CD4-positive, alpha-beta T cell treated with Interleukin-2 at 100 ng/mL for 4 hours (primary cell): ENCODE measurements around the gene FANCI.
A peak's percentile ranks its signal among the peaks of the same experiment; 100 is the strongest.

Experiments
- DNase-seq: peaks from one replicate; pipeline ENCODE4 v3.0.0-alpha.2; 2020; ENCODE audit warnings: low spot score

FANCI gene

GRCh38 chr15:89243691-89244573 is at the start of gene FANCI:
Gene FANCI, plus strand, starts transcription at chr15:89243979. Its CDS starts 3,669 bp downstream, at chr15:89247648.
- peak; percentile 96 for DNase-seq

DNA sequence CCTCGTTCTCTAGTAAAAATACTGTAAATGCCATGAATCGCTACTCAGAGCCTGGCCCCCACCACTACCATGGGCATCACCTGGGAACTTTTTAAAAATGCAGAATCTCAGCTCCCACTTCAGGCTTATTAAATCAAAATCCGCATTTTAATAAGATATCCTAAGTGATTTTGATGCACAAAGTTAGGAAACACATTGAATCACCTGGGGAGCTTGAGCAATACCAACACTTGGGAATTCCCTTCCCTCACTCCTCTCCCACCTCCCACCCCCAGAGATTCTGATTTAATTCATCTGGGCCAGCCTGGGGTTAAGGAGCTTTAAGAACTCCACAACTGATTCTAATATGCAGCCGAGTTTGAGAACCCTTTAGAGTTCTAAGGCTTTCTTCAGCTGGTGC is 49.2 kb upstream of the FANCI start:
- no peak for DNase-seq

DNA sequence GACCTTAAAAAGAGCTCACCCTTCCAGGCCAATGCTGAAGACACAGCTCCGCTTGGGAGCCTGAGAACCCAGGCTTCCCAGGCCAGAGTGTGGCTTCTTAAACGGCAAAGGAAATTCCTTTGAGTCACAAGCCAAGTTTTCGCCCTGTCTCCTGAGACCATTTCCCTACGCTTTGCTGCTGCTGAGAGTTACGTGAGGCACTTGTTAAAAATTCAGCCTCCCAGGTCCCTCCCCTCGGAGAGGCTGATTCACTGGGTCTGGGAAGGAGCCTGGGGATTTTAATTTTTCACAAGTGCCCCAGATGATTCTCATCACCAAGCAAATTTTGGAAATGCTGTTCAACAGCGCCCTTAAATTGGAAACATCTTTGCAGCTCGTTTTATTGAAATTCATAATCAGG is 47.9 kb upstream of the FANCI start:
- no peak for DNase-seq

- no peak for DNase-seq
These were observed 47.5 kb upstream of the FANCI start for GRCh38 chr15:89196241-89196640.

DNA sequence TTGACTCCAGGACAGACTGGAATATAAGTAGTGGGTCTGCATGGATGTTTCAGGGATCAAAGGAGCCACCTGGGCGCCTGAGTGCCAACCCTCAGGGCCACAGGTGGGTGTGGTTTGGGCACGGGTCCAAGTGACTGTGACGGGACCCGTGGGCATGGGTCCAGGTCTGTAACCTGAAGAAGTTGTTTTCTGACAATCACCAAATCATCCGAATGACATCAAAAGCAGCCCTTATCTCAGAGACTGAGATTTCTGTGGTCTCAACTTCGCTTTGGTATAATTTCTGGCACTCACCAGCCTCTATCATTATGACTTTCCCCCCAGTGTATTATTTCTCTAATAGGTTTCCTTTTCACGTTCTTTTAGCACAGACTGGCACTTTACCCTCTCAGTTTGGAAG is 46.8 kb upstream of the FANCI start:
- no peak for DNase-seq

DNA sequence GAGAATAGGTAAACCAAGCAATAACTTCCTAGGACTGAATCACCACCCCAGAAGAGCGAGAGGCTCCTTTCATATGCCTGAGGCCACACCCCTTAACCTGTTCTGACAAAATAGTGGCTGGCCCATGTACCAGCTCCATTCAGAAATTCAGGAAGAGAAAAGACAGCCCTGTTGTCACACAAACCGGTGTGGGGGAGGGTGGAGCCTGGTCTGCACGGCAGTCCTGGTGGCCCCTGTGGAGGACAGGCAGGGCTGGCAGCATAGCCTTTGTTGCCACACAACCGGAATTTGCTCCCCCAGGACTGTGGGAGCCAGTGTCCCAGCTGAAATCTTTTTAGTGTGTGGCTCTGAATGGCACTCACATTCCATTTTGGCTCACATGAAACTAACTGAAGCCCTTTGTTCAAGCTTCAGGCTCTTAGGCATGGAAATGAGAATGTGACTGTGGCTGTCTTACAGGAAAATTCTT is 46.2 kb upstream of the FANCI start:
- no peak for DNase-seq

DNA sequence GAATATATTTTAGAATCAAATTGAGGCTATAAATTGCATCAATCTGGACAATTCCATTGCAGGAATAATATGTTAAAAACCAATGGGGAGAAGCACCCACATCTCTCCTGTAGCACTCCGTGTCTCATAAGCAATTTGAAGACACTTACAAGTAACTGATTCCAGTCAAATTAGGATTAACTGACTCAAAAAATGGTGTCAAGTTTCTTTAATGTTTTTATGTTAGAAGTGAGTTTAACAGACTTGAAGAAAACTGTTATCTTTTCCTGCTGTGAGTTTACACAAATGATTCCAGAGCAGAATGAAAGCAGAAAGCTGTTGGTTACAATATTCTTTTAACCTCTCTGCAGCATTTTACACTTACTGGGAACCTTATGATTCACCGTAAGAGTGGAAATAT is 45.6 kb upstream of the FANCI start:
- DNase-seq, result no peak

DNA sequence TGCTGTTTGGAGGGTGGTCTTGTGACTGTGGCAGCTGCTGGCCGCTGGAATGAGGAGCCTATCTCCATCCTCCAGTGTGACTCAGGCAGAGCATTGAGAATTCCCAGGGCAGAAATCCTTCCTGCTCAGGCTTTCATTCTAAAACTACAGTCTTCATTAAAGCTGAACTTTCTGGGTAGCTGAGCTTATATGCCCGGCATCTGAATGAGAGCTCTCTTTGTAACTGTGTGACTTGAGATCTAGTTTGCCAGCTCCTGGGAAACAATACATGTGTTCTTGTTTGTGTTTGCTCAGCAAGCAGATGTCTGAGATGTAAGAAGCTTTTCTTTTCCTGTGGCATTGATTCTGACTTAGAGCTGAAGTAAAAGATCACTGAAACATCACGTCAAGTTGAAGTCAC is 44.8 kb upstream of the FANCI start:
- no peak for DNase-seq

GRCh38 chr15:89199746-89200145 is 44.0 kb upstream of the FANCI start:
- DNase-seq, result no peak

DNA sequence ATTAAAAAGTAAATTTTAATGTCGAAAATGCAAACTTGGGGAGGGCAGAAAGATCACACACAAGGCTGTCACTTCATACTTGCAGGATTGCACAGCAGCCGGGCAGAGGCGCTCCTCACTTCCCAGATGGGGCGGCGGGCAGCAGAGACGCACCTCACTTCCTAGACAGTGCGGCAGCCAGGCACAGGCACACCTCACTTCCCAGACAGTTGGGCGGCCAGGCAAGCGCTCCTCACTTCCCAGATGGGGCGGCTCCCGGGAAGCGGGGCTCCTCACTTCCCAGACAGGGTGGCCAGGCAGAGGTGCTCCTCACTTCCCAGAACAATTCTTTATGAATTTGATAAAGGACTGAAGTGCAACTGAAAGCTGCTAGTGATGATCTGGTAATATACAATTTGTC is 43.6 kb upstream of the FANCI start:
- no peak for DNase-seq

DNA sequence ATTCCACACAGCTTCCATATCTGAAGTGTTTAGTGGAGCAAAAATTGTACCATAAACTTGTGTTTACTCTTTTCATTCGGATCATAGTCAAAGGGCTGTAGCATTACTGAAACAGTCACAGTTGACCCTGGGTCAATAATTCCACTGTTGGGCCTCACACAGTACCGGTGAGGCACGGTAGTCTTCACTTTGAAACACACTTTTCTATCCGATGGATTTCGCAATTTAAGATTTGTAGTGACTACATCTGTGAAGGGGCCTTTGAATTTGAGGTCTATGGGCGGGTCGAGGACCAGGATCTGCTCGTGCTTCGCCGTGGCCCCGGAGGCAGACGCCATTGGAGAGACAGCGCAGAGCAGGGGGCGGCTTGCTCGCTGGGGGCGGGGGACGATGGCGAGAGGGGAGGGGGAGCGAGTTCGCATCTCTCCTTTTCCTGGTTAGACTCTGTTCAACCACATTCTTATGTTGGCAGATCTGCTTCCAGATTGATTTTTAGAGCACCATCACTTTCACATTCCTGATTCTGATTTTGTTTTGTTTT is 42.2 kb upstream of the FANCI start:
- no peak for DNase-seq

GRCh38 chr15:89203705-89204273 is 40.0 kb upstream of the FANCI start:
- DNase-seq, result peak; percentile 39

DNA sequence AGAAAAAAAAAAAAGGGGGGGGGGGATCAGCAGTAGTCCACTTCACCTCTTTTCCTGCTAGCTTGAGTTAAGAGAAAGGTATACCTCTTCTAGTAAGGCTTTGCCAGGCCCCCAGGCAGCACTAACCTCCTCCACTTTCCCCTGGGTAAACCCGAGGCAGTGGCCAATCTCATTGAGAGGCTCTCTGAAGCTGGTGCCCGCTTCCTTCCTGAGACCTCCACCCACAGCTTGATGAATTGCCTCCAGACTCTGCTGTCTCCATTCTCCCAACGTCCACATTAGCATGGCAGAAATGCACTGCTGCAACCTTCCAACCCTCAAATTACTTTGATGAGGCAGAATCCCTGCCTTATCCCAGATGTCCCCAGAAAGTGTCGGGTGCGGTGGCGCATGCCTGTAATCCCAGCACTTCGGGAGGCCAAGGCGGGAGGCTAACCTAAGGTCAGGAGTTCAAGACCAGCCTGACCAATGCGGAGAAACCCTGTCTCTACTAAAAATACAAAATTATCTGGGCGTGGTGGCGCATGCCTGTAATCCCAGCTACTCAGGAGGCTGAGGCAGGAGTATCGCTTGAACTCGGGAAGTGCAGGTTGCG is 37.7 kb upstream of the FANCI start:
- no peak for DNase-seq

- peak; percentile 70 for DNase-seq
These were observed 36.9 kb upstream of the FANCI start for GRCh38 chr15:89206908-89207331.

DNA sequence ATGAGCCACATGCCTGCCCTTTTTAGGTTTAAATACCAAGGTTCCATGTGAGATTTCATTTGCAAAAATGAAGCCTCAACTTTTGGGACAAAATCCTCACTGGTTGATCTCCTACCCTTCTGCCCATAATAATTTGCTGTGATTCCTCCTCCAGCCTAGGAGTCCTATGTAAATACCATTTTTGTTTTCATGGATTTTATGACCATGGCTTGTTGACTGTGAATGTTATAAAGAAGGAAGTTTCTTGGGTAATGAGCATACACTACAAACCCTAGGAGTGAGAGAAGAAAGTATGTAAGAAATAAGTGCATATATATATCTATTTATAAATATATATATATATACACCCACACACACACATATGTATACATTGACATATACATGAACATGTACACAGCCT is 35.5 kb upstream of the FANCI start:
- DNase-seq, result no peak

- DNase-seq, result no peak
These were observed 34.7 kb upstream of the FANCI start for GRCh38 chr15:89209057-89209456.

DNA sequence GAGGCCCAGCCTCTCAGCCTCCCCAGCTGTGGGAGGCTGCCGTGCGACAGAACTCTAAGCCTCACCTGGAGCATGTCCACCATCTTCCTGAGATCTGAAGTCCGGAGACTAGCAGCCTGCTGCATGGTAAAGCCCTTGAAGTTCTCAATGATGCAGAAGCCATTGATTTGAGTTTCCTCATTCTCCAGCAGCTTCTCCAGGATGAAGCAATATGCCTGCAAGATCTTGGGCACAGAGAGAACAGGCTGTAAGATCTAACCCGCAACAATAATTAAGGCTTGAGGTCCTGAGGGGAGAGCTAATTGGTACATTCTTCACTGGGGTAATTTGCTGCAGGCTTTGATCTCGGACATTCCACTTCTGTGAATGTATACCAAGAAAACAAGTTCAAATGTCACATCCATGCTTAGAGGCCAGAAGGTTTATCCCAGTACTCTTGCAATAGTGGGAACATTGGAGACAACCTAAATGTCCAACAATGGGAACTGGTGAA is 32.1 kb upstream of the FANCI start:
- no peak for DNase-seq

GRCh38 chr15:89215627-89216026 is 28.2 kb upstream of the FANCI start:
- DNase-seq, result no peak

DNA sequence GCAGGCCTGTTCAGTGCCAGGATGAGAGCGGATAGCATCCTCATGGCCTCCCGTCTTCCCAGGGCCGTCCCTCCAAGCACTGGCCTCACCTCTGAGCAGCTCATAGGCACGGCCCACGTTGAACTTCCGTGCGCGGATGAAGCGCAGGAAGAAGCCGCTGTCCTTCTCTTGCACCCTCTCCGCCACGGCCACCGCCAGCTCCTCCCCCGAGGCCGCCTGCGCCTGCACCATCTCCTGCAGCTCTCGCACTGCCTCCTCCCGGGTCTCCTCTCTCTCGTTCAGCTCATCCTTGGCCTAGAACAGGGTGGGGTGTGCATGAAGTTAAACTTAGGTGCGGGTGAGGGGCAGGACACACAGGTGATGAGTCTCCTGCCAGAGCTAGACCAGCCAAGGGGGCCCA is 26.7 kb upstream of the FANCI start:
- DNase-seq, result no peak

GRCh38 chr15:89217686-89218376 is 25.9 kb upstream of the FANCI start:
- DNase-seq, result no peak

DNA sequence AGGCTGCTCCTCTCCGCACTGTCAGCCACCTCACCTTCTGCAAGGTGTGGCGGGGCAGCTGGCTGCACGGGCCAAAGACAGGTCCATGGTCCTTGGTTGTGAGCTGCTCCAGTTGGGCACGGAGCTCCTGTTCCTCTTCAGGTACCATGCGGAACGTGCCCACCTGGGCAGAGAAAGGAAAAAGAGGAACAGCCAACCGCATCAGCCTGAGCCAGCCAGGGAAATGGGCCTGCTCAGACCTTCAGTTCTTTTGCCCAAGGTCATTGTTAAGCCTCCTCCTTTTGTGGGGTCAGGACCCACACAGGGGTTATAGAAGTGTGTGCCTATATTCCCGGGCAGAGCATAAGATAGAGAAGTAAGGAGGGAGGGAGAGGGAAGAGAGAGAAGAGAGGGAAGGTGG is 25.2 kb upstream of the FANCI start:
- DNase-seq, result no peak

DNA sequence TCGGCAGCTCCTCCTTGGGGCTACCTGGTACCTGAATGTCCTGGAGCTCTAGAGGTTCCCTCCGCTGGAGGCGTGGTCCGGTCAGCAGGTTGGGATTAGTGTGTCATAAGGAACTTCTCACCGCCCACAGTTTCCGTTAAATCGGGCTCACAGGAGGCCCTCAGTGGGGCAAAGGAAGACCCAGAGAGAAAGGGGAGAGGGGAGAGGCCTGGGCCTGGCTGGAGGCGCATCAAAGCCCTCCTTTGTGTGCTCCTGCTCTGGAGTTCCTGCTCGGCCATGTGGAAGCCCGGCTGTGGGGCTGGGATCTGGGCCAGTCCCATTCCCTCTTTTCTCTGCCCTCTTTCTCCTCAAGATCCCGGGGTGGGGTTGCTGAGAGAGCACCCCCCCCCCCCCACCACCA is 22.2 kb upstream of the FANCI start, which contains the start of gene RLBP1:
Gene RLBP1 (minus strand): TSS at position 37 of the 400 bp plus-strand sequence. CDS start 2,604 bp downstream, outside the sequence.
- no peak for DNase-seq
